ENCODE measurements around the gene HOXA5. TPM values are rescaled to one million over a fixed set of nuclear protein-coding genes. Genes with fewer than 3 reads are reported as not detected.

Gene HOXA5
- total RNA-seq, 1 experiment from 2014 or later = not detected

GRCh38 chr7:27132214-27132613 lies 11.3 kb downstream of the HOXA5 start:
- Histone ChIP-seq H4K5ac (ENCODE audit: insufficient read length, low read depth, low read length) (no peak overlapping the region), H4K20me1 (ENCODE audit: control insufficient read depth, insufficient read depth, insufficient read length) (peaks cover 3% of the 10 kb centered on the region), H3T11ph (ENCODE audit: low read length) (no peak overlapping the region), H2BK120ac (ENCODE audit: low read depth, low read length, poor library complexity, severe bottlenecking) (no peak overlapping the region), H2BK20ac (ENCODE audit: low read depth, low read length, poor library complexity, severe bottlenecking) (no peak overlapping the region), H2AFZ (ENCODE audit: low read length) (no peak overlapping the region), H3K4me2 (ENCODE audit: insufficient read depth, insufficient read length, low read length) (no peak overlapping the region), H3K27ac (ENCODE audit: insufficient read length, low read depth, low read length) (no peak overlapping the region), H3K4ac (ENCODE audit: low read depth, low read length) (no peak overlapping the region), H2BK5ac (ENCODE audit: insufficient read length, low read length) (no peak overlapping the region), H2BK15ac (ENCODE audit: low read depth, low read length) (no peak overlapping the region), H3K56ac (ENCODE audit: insufficient read length, low read depth, low read length) (no peak overlapping the region), H4K8ac (replicated peaks; ENCODE audit: insufficient read length, low read depth, low read length) (no peak overlapping the region), H3K27me3 (ENCODE audit: insufficient read depth, low read length) (peaks cover 95% of the 10 kb centered on the region), H4K91ac (ENCODE audit: insufficient read length, low read depth, low read length) (no peak overlapping the region), H3K23me2 (ENCODE audit: insufficient read length, low read depth, low read length, poor library complexity, severe bottlenecking) (no peaks in the 10 kb centered on the region), H3K14ac (ENCODE audit: insufficient read depth, low read length) (no peak overlapping the region), H3K4me1 (ENCODE audit: insufficient read depth, low read length) (no peaks in the 10 kb centered on the region), H2BK12ac (ENCODE audit: insufficient read length, low read depth, low read length) (no peak overlapping the region), H3K18ac (ENCODE audit: insufficient read length, low read depth, low read length) (no peak overlapping the region), H2AK5ac (ENCODE audit: insufficient read length, low read length) (no peak overlapping the region), H3K9me3 (ENCODE audit: control insufficient read depth, low read depth, low read length) (no peaks in the 10 kb centered on the region), H3K9ac (ENCODE audit: extremely low read depth, insufficient read length, low read length) (no peak overlapping the region), H3K79me2 (ENCODE audit: insufficient read depth, low read length) (no peaks in the 10 kb centered on the region), H3K23ac (ENCODE audit: insufficient read length, low read depth, low read length) (no peak overlapping the region), H3K79me1 (ENCODE audit: insufficient read depth, low read depth, low read length, poor library complexity, severe bottlenecking) (no peaks in the 10 kb centered on the region)
- peaks cover 97% of the 10 kb centered on the region for H3K27me3 Mint-ChIP-seq (ENCODE audit: low read depth)
- no peak overlapping the region for H3K4me3 Mint-ChIP-seq
- WGBS (ENCODE audit: extremely low coverage, insufficient read length, low lambda C conversion rate) = no CpG with 5 or more reads among the region's 2 CpGs
- H3K36me3 Mint-ChIP-seq (ENCODE audit: insufficient read depth in 1 of 3, low read depth in 3 of 3) = no peaks in the 10 kb centered on the region; a peak in 1 of 7 replicates
- DNase-seq = no peak
- TF ChIP-seq CTCF (conservative IDR thresholded peaks at IDR 0.05) = no peak
- H3K4me1 Mint-ChIP-seq = no peaks in the 10 kb centered on the region
- peaks cover 0 to 7% of the 10 kb centered on the region in 2 experiments; a peak in 2 of 5 replicates for H3K9me3 Mint-ChIP-seq
- no peak overlapping the region for H3K27ac Mint-ChIP-seq

All from H9 (cell line).